Activated CD4-positive, alpha-beta T cell treated with anti-CD3 and anti-CD28 coated beads, Interleukin-2, amount 50 U/mL, for 24 hours (primary cell): ENCODE data around the gene PRKAB2.
A peak's percentile ranks its signal among the peaks of the same experiment; 100 is the strongest.
"Not testable (repeated sequence)": the region's sequence is repeated elsewhere in the genome, so short reads cannot be mapped to it uniquely, and the experiment has no call there.

Experiments used
- DNase-seq, 2 donors: peaks; one replicate each; pipeline ENCODE4 v3.0.0-alpha.2; 2020; ENCODE audit warnings: low read depth in 1 of 2, low spot score in 1 of 2

Gene PRKAB2

GRCh38 chr1:147172168-147173016, at the start of gene PRKAB2:
Gene PRKAB2, minus strand, starts transcription at chr1:147172470. Its CDS starts 326 bp downstream, at chr1:147172144.
- DNase-seq: peak; percentile 77 to 85

- no peak for DNase-seq
These were observed 46.3 kb upstream of the PRKAB2 start for GRCh38 chr1:147218606-147219005.

GRCh38 chr1:147217141-147217540, 44.9 kb upstream of the PRKAB2 start:
- DNase-seq: no peak

GRCh38 chr1:147216124-147216523, 43.9 kb upstream of the PRKAB2 start:
- no peak for DNase-seq

- no peak for DNase-seq
These were observed 43.3 kb upstream of the PRKAB2 start for GRCh38 chr1:147215540-147215916.

GRCh38 chr1:147214842-147215539, 42.7 kb upstream of the PRKAB2 start:
- DNase-seq: no peak

- no peak for DNase-seq
These were observed 42.1 kb upstream of the PRKAB2 start for GRCh38 chr1:147214325-147214724.

GRCh38 chr1:147213271-147213670, 41.0 kb upstream of the PRKAB2 start:
- no peak for DNase-seq

GRCh38 chr1:147211577-147211976, 39.3 kb upstream of the PRKAB2 start:
- DNase-seq: no peak

- DNase-seq: no peak
These were observed 38.7 kb upstream of the PRKAB2 start for GRCh38 chr1:147210987-147211386.

- no peak for DNase-seq
These were observed 37.9 kb upstream of the PRKAB2 start for GRCh38 chr1:147209825-147210821.

GRCh38 chr1:147208619-147209018, 36.3 kb upstream of the PRKAB2 start:
- no peak for DNase-seq

- DNase-seq: no peak
These were observed 34.9 kb upstream of the PRKAB2 start for GRCh38 chr1:147207192-147207591.

GRCh38 chr1:147204080-147204479, 31.8 kb upstream of the PRKAB2 start:
- no peak for DNase-seq

- no peak for DNase-seq
These were observed 30.3 kb upstream of the PRKAB2 start for GRCh38 chr1:147202576-147202975.

GRCh38 chr1:147201786-147202185, 29.5 kb upstream of the PRKAB2 start:
- DNase-seq: no peak

GRCh38 chr1:147201276-147201675, 29.0 kb upstream of the PRKAB2 start:
- DNase-seq: no peak

- not testable (repeated sequence) for DNase-seq
These were observed 25.1 kb upstream of the PRKAB2 start for GRCh38 chr1:147197324-147197723.

- no peak for DNase-seq
These were observed 17.2 kb upstream of the PRKAB2 start for GRCh38 chr1:147189514-147189913.

- no peak for DNase-seq
These were observed 13.2 kb upstream of the PRKAB2 start for GRCh38 chr1:147185432-147185831.
